Stimulated activated CD8-positive, alpha-beta memory T cell treated with anti-CD3 and anti-CD28 coated beads, Interleukin-4, amount 100 ng/mL, for 4 hours (primary cell): ENCODE measurements around the gene OGFR.

Experiments used
- DNase-seq, 2 donors: peaks; one replicate each; pipeline ENCODE4 v3.0.0-alpha.2; 2020; ENCODE audit warnings: low read depth in 2 of 2, low spot score in 1 of 2

The OGFR gene, protein sequence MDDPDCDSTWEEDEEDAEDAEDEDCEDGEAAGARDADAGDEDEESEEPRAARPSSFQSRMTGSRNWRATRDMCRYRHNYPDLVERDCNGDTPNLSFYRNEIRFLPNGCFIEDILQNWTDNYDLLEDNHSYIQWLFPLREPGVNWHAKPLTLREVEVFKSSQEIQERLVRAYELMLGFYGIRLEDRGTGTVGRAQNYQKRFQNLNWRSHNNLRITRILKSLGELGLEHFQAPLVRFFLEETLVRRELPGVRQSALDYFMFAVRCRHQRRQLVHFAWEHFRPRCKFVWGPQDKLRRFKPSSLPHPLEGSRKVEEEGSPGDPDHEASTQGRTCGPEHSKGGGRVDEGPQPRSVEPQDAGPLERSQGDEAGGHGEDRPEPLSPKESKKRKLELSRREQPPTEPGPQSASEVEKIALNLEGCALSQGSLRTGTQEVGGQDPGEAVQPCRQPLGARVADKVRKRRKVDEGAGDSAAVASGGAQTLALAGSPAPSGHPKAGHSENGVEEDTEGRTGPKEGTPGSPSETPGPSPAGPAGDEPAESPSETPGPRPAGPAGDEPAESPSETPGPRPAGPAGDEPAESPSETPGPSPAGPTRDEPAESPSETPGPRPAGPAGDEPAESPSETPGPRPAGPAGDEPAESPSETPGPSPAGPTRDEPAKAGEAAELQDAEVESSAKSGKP

DNA sequence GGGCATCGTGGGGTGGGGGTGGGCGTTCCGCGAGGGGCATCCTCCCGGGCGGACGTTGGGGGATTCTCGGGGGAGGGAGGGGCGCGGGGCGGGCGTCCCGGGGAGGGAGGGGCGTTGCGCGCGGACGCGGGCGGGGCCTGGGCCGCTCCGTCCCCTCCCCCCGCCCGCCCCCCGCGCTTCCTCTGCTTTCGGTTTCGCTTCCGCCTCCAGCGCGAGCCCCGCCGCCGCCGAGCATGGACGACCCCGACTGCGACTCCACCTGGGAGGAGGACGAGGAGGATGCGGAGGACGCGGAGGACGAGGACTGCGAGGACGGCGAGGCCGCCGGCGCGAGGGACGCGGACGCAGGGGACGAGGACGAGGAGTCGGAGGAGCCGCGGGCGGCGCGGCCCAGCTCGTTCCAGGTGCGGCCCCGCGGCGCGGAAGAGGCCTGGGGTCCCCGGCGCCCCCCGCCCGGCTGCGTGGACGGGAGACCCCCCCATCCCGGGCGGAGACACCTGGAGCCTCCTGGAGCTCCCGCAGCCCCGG, at the start of gene OGFR:
OGFR (plus strand) TSS at position 209 of the 528 bp plus-strand sequence; CDS start at position 234, 25 bp downstream.
- peak; percentile 54 to 56 for DNase-seq

DNA sequence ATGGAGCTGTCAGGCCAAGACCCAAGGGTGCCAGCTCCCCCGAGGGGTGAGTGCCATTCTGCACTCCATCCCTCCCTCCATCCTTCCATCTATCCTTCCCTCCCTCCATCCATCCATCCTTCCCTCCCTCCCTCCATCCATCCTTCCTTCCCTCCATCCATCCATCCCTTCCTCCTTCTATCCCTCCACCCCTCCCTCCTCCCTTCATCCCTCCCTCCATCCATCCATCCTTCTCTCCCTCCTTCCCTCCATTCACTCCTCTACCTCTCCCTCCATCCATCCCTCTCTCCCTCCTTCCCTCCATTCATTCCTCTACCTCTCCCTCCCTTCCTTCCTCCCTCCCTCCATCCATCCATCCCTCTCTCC, 49.7 kb upstream of the OGFR start:
- DNase-seq, result no peak

DNA sequence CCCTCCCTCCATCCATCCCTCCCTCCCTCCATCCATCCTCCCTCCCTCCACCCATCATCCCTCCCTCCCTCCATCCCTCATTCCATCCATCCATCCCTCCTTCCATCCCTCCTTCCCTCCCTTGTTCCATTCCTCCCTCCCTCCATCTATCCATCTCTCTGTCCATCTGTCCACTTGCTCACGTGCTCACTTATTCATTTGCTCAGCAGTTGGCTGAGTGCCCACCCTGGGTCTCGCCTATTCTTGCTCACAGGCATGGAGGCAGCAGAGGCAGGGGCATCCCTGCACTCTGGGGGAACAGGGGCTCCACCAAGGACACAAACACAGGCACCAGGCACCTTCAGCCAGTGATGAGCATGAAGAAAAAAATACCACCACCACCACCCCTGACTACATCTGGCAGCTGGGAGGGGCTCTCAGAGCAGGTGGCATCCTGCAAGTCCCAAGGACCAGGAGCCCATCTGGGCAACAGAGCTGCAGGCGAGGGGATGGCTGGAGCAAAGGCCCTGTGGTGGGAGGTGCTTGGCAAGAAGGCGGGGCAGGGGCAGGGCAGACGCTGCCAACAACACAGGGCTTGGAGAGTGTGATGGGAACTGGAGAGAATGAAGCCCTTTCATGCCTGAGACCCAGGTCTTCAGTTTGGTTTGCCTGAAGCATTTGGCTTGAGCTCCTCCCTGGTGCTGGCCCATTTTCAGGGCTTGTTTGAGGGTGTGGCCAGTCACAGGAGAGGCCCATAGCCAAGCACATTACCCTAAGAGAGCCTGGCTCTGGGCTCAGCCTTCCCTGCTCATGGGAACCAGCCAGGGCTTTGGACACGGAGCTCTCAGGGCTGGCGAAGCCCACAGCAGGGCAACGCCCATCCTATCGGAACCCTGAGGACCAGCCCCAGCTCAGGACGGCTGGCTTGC, 48.6 kb upstream of the OGFR start:
- DNase-seq, result no peak

DNA sequence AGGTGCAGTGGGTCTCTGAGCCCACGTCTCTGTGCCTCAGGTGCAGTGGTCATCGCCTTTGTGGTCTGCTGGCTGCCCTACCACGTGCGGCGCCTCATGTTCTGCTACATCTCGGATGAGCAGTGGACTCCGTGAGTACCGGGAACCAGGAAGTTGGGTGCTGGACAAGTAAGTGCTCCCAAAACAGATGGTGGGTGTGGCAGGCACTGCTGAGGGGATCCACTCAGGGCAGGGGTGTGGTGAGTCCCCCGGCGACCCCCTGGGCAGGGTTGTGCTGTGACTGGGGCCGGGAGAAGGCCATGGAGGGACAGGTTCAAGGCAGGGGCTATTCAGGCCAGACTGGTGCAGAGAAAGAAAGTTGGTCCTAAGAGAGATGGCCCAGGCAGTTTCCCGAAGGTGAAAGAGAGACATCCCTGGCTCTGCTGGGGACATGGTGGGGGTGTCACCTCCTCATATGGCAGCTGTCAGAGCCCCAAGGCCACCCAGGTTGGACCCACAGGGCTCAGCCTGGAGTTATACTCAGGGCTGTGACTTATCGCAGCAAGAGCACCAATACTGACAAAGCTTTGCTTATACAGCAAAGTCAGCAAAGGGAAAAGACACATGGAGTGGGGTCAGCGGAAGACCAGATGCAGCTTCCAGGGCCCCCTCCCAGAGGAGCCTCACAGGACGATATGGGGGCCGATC, 46.3 kb upstream of the OGFR start:
- DNase-seq, result no peak

DNA sequence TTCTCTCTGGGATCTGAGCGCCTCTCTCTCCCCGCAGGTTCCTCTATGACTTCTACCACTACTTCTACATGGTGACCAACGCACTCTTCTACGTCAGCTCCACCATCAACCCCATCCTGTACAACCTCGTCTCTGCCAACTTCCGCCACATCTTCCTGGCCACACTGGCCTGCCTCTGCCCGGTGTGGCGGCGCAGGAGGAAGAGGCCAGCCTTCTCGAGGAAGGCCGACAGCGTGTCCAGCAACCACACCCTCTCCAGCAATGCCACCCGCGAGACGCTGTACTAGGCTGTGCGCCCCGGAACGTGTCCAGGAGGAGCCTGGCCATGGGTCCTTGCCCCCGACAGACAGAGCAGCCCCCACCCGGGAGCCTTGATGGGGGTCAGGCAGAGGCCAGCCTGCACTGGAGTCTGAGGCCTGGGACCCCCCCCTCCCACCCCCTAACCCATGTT, 44.6 kb upstream of the OGFR start:
- DNase-seq, result no peak

DNA sequence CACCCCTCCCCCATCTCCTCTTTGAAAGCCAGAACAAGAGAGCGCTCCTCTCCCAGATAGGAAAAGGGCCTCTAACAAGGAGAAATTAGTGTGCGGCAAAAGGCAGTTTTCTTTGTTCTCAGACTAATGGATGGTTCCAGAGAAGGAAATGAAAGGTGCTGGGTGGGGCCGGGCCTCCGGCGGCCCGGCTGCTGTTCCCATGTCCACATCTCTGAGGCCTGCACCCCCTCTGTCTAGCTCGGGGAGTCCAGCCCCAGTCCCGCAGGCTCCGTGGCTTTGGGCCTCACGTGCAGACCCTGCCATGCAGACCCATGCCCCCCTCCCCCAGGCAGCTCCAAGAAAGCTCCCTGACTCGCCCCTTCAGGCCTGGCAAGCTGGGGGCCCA, 44.2 kb upstream of the OGFR start:
- DNase-seq, result no peak

DNA sequence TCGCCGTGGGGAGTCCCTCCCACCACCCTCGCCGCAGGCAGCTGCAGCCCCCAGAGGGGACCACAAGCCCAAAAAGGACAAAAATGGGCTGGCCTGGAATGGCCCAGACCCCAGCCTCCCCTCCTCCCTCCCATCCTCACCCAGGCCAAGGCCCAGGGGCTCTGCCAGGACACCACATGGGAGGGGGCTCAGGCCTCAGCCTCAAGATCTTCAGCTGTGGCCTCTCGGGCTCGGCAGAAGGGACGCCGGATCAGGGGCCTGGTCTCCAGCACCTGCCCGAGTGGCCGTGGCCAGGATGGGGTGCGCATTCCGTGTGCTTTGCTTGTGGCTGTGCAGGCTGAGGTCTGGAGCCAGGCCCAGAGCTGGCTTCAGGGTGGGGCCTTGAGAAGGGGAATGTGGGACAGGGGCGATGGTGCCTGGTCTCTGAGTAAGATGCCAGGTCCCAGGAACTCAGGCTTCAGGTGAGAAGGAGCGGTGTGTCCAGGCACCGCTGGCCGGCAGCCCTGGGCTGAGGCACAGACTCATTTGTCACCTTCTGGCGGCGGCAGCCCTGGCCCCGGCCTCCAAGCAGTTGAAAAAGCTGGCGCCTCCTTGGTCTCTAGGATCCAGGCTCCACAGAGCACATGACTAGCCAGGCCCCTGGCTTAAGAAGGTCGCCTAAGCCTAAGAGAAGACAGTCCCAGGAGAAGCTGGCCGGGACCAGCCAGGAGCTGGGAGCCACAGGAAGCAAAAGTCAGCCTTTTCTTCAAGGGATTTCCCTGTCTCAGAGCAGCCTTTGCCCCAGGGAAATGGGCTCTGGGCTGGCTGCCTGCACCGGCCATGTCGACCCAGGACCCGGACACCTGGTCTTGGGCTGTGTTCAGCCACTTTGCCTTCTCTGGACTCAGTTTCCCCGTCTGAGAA, 43.5 kb upstream of the OGFR start:
- DNase-seq, result no peak

DNA sequence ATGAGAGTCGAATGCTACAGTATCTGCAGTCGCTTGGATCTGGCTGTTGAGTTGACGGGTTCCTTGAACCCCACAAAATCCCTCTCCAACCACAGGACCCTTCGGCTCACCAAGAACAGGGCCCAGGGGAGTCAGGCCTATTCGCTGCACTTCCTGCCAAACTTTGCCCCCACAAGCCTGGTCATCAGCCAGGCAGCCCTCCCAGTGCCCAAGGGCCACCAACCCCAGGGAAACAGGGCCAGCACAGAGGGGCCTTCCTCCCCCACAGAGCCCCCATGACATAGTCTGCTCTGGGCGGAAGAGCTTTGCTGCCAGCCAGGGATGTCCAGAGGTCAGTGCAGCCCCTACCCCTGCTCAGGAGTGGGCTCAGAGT, 42.9 kb upstream of the OGFR start:
- DNase-seq, result no peak

DNA sequence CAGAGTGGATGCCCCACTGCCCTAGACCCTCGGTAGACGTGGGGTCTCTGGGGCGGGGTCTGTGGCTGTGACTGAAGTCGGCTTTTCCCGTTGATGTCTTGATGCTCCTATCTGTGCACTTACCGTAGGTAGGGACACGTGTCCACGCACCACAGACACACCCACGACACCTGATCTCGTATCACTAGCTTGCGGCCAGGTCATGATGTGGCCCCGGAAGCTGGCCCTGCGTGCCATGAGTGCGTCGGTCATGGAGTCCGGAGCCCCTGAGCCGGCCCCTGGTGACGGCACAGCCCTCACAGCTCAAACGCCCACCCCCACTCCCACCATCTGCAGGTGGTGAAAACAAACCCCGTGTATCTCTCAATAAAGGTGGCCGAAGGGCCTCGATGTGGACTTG, 42.3 kb upstream of the OGFR start:
- DNase-seq, result no peak

DNA sequence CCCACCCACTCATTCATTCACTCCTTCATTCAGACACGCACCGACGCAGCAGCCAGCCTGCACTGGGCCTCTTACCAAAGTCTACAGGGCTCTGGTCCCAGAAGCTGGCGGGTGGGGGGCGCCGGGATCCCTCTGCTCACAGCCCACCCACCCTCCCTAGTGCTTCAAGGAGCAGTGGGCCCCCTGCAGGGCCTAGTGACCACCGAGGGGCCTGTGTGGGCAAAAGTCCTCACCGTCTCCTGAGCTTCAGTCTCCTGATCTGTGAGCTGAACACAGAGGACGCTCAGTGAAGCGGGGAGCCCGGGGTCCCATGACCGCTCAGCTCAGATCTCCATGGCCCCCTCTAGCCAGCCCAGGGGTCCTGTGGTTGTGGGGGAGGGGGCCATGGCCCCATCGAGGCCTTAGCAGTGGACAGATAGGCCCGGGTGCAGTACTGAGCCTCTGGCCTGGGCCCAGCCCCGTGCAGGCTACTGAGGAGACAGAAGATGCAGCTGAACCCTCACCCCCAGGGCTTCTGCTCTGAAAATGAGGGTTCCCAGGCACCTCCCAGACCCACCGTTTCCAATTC, 41.8 kb upstream of the OGFR start:
- DNase-seq, result no peak

DNA sequence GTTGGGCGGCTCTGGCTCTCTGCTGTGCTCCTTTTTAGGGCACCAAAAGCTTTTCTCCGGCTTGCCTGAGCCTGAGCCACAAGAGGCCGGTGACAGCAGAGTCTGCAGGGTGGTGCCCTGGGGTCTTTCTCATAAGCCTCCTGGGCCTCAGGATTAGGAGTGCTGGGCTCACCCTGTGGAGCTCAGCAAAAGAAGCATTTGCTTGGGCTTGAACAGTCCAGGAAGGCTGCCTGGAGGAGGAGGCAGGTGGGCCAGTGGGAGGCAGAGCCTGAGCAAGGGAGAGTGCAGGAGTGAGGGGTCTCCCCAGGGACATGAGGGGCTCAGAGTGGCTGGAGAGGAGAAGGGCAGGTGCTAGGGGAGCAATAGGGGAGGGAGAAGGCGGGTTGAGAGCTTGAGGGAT, 41.2 kb upstream of the OGFR start:
- no peak for DNase-seq

DNA sequence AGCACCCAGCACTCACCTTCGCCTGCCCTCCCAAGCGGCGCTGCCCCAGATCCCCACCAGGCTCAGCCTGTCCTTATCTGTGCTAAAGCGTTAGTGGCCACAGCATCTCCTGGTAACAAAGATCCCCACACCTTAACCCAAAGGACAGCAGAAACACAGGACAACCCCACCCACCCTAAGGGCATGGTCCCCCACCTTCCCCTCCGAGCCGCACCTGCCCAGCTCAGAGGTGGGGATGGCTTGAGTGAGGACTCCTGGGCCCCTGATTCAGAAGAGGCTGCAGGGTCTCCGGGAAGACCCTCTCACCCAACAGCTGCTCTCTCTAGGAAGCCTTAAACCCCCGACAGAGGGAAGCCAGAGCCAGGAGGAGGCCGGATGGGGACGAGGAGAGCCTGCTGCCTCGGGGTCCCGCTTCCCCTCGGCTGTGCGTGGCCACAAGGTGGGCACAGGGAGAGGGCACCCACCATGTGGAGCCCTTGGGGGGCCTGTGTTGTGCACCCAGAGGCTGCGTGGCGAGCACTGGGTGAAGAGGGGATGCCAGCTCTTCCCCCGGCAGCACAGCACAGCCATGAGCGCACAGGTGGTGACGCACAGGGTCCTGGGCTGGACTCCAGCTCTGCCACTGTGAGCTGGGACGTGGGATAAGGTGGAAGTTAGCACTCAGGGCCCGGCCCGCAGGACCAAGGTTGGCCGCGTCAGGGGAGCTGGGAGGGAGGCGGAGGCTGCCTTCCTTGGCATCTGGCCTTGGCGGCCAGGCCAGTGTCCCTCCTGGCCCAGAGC, 40.3 kb upstream of the OGFR start:
- no peak for DNase-seq

DNA sequence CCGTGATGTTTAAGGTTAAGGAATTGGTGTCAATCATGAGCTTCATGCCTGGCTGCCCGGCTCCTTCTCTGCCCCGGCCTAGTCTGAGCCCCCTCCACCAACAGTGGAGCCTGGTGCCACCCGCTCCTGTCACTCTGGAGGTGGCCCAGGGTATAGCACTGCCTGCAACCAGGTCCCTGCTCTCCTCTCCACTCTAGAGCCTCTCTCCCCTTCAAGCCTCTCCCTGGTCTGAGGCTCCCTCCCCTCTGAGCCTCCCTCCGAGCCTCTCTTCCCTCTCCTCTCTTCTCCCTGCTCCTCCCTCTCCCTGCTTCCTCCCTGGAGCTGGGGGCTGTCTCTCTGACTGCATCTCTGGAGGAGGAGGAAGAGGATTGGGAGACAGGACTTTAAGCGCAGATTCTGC, 39.6 kb upstream of the OGFR start:
- DNase-seq, result no peak

DNA sequence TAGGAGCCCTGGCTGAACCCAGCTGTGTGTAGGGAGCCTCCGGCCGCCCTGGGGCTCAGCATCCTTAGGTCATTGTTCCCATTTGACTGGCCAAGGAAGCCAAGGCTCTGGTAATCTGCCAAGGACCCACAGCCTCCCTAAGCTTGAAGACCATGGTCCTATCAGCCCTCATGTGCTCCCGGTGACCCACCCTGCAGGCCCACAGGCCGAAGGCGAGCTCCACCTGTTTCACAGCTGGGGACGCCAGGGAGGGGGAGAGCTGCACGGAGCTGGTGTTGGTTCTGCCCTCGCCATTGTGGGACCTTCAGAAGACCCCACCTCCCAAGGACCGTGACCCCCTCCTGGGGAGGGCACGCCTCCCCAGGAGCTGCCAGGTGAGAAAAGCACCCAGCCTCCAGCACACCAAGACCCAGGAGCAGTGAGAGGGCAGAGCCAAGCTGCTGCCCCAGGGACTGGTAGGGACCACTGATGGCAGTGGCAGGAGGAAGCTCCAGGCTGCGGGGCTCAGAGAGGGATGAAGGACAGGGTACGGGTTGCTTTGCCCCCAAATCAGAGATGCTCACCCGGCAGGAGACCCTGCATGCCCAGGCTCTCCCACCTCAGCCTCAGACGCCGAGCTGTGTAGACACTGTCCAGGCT, 39.1 kb upstream of the OGFR start:
- DNase-seq, result no peak

DNA sequence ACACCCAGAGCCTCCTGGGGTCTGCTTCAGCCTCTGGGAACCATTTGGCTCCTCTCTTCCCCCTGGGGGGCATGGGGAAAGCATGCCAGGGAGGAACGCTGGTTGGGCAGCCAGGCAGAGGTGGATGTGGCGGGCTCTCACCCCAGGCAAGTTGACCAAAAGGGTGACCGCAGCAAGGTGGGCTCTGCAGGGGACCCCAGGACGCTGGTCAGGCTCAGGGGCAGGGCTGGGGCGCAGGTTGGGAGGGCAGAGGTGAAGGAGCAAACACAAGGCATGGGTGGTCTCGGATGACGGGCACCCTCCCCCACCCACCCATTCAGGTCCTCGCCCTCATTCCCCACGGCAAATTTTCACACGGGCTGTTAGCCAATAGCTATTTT, 38.6 kb upstream of the OGFR start:
- DNase-seq, result no peak

DNA sequence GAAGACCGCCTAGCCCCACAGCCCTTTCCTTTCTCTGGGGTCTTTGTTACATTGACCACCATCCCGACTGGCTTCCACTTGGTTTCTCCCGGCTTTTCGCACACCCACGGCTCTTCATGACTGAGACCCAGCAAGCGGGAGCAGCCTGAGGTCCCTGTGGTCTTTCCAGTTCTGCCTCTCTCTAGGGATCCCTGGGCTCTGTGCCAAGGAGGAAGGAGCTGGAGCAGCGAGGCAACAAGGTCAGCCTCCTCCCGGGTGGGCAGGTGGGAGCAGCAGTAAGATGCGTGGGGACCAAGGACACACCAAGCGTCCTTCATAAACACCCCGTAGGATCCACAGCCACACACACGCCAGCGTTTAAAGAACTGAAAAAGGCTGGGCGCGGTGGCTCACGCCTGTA, 37.9 kb upstream of the OGFR start:
- DNase-seq, result no peak

DNA sequence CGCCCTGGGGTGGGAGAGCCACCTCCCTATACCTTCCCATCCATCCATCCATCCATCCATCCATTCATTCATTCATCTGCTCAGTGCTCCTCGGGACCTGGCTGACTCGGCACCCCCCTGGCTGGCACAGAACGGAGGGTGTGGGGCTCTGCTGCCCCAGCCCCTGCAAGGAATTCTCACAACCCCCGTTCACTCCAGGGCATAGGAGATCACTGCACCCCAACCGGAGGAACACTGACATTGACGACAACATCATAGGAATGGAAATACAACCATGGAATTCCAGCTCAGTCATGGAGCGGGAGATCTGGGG, 36.4 kb upstream of the OGFR start:
- no peak for DNase-seq

DNA sequence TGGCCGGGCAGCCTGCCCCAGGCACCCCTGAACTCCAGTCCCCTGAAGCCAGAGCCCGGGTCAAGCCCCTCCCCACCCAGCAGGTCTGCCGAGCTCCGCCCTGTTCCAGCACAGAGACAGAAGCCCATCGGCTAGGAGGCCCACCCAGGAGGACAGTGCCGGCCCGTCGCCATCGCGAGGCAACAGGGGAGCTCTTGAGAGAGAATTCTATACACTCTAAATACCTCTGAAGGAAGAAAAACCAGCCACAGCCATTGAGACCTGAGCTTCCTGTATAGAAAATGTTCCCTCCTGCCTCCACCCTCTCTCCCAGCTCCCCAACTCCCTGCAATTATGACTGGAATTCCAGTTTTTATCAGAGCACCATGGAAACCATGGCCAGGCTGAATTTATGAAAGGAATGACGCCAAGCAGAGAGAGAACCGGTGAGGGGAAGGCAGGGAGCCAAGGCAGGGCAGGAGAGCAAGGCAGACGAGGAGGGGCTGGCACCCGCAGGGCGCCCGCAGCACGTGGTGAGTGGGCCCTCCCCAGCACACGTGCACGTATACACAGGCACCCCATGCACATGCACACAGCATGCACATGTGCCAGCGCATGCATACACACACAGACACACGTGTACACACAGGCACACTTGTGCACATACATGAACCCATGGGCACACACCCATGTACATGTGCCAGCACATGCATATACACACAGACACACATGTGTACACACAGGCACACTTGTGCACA, 35.9 kb upstream of the OGFR start:
- DNase-seq, result no peak
